ENCODE data around the gene TPRX2.
A peak's percentile ranks its signal among the peaks of the same experiment; 100 is the strongest.

Gene TPRX2

DNA sequence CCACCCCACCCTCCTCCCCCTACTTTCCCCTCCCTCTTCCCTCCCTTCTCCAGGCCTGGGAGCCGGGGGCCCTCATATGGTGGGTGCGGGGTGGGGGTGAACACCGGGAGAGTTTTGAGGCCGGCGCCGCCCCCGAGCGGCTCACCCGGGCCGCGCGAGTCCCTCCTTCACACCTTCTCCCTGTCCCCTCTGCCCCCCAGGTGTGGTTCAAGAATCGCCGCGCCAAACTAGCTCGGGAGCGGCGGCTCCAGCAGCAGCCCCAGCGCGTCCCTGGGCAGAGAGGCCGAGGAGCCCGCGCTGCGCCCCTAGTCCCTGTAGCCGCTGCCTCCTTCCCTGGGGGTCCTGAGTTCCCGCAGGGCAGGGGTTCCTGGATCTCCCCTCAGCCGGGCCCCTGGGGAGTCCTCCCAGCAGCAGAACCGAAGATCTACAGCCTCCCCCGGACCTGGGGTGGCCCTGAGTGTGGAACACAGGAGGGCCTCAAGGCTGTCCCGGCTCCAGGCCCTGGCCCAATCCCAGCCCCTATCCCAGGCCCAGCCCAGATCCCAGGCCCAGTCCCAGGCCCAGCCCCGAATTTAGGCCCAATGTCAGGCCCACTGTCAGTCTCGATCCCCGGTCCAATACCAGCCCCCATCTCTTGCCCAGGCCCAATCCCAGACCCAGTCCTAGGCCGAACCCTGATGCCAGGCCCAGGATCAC lies 1.7 kb downstream of the TPRX2 start:
- H3K4me2 ChIP-seq (ENCODE audit: low read length), result no peak overlapping the region
- no peak overlapping the region for H3K27ac ChIP-seq
- no peaks in the 10 kb centered on the region for H3K79me2 ChIP-seq
- no peaks in the 10 kb centered on the region for H3K9me3 ChIP-seq (ENCODE audit: control insufficient read depth, low read length)
- H3K9ac ChIP-seq, result no peak overlapping the region
- TF ChIP-seq CTCF (IDR thresholded peaks at IDR 0.05), result no peak
- no peaks in the 10 kb centered on the region for H3K36me3 ChIP-seq (ENCODE audit: control insufficient read depth, insufficient read depth, low read length)
- H3K27me3 ChIP-seq (ENCODE audit: control insufficient read depth, insufficient read depth, low read length), result no peaks in the 10 kb centered on the region
- H3K4me1 ChIP-seq, result no peaks in the 10 kb centered on the region
- H2AFZ ChIP-seq, result no peak overlapping the region
- no peak overlapping the region for H3K4me3 ChIP-seq (ENCODE audit: low read depth, low read length)

DNA sequence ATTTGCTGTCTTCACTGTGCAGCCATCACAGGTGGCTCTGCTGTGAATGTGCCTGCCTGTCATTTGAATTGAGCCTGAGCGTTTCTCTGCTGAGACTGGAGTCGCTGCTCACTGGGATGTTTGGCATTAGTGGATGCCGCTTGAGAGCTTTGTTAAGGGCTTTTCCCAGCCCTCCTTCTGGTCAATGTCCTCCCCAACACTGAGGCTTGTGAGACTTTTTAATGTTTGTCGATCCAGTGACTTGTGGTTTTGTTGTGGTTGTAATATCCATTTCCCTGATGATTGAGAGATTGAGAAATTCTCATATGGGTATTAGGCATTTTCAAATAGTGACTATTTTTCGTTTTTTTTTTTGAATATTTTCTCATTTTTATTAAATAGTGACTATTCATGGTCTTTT lies 2.6 kb downstream of the TPRX2 start:
- no peak overlapping the region for H3K9ac ChIP-seq
- H3K4me3 ChIP-seq (ENCODE audit: low read depth, low read length), result no peak overlapping the region
- no peaks in the 10 kb centered on the region for H3K27me3 ChIP-seq (ENCODE audit: control insufficient read depth, insufficient read depth, low read length)
- H3K79me2 ChIP-seq, result no peaks in the 10 kb centered on the region
- H3K36me3 ChIP-seq (ENCODE audit: control insufficient read depth, insufficient read depth, low read length), result no peaks in the 10 kb centered on the region
- H2AFZ ChIP-seq, result no peak overlapping the region
- H3K9me3 ChIP-seq (ENCODE audit: control insufficient read depth, low read length), result no peaks in the 10 kb centered on the region
- H3K27ac ChIP-seq, result no peak overlapping the region
- TF ChIP-seq CTCF (IDR thresholded peaks at IDR 0.05), result no peak
- H3K4me2 ChIP-seq (ENCODE audit: low read length), result no peak overlapping the region
- H3K4me1 ChIP-seq, result no peaks in the 10 kb centered on the region

DNA sequence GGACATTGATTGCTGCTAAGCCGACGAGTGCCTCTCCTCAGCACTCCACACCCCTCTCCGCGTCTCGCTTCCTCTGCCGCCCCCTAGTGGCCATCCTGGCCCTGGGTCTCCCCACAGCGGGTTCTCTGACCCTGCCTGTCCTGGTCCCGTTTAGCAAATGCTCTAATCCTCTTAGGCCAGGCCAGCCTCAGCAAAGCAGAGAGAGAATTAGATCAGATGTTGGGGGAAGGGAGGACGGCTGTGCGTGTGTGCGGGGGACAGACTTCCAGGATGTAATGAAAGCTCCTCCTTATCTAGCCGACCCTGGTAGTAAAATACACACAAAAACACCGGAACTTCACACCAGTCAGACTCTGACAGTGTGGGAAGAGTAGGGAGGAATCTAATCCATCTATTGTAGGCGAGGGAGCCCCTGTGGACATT lies 4.5 kb downstream of the TPRX2 start:
- no peak overlapping the region for H3K9ac ChIP-seq

GRCh38 chr19:47865166-47865565 lies 6.1 kb downstream of the TPRX2 start:
- H3K9ac ChIP-seq, result no peak overlapping the region

More for the DNA sequence above, 4.5 kb downstream of the TPRX2 start:
- Histone ChIP-seq H3K27ac (no peak overlapping the region), H3K79me2 (no peaks in the 10 kb centered on the region), H3K36me3 (ENCODE audit: control insufficient read depth, insufficient read depth, low read length) (no peaks in the 10 kb centered on the region), H2AFZ (no peak overlapping the region), H3K4me2 (ENCODE audit: low read length) (no peak overlapping the region), H3K4me1 (no peaks in the 10 kb centered on the region), H3K4me3 (ENCODE audit: low read depth, low read length) (no peak overlapping the region), H3K9me3 (ENCODE audit: control insufficient read depth, low read length) (no peaks in the 10 kb centered on the region), H3K27me3 (ENCODE audit: control insufficient read depth, insufficient read depth, low read length) (no peaks in the 10 kb centered on the region)
- TF ChIP-seq CTCF (IDR thresholded peaks at IDR 0.05), result peak; percentile 96

More at GRCh38 chr19:47865166-47865565, 6.1 kb downstream of the TPRX2 start:
- no peaks in the 10 kb centered on the region for H3K27me3 ChIP-seq (ENCODE audit: control insufficient read depth, insufficient read depth, low read length)
- no peaks in the 10 kb centered on the region for H3K36me3 ChIP-seq (ENCODE audit: control insufficient read depth, insufficient read depth, low read length)
- H3K79me2 ChIP-seq, result no peaks in the 10 kb centered on the region
- H2AFZ ChIP-seq, result no peak overlapping the region
- no peaks in the 10 kb centered on the region for H3K9me3 ChIP-seq (ENCODE audit: control insufficient read depth, low read length)
- no peak overlapping the region for H3K4me2 ChIP-seq (ENCODE audit: low read length)
- no peak for TF ChIP-seq CTCF (IDR thresholded peaks at IDR 0.05)
- no peak overlapping the region for H3K27ac ChIP-seq
- H3K4me3 ChIP-seq (ENCODE audit: low read depth, low read length), result no peak overlapping the region
- H3K4me1 ChIP-seq, result no peaks in the 10 kb centered on the region
